Activated CD4-positive, alpha-beta T cell treated with anti-CD3 and anti-CD28 coated beads, Interleukin-2, amount 50 U/mL, for 16 hours (primary cell): ENCODE data around the gene KCNJ11.

Source experiments
- DNase-seq: peaks from one replicate; pipeline ENCODE4 v3.0.0-alpha.2; 2020

KCNJ11 gene

DNA sequence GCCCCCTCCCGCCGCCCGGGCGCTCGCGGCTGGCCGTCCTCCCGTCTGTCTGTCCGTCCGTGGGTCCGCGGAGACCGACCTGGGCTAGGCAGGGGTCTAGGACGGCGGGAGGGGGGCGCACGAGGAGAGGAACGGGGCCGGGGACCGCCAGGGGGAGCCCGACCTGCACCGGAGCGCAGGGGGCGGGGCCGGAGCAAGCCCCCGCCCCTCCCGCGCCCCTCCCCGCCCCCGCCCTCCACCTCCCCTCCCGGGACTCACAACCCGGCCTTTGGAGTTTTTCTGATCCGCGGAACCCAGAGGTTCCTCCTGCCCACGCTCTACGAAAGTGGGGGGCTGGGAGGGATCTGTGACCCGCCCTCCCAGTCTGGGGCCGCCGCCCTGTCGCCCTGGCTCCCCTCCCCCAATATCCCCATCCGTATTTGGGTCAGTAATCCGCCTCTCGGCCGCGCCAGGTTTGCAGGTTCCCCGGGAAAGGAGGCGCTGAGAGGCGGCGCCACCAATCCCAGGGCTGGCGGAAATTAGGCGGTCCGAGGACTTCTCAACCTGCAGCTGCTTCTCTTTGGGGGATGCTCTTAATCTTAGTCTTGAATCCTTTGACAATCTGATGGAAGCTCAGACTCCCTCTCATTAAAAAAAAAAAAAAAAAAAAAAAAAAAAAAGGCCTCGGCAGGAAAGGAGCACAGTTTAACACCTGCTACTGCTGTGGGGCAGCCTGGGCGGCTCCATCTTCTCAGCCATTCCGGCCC lies 925 bp upstream of the KCNJ11 start:
- peak; percentile 58 for DNase-seq

GRCh38 chr11:17387811-17388210 lies 648 bp downstream of the KCNJ11 start:
- no peak for DNase-seq

DNA sequence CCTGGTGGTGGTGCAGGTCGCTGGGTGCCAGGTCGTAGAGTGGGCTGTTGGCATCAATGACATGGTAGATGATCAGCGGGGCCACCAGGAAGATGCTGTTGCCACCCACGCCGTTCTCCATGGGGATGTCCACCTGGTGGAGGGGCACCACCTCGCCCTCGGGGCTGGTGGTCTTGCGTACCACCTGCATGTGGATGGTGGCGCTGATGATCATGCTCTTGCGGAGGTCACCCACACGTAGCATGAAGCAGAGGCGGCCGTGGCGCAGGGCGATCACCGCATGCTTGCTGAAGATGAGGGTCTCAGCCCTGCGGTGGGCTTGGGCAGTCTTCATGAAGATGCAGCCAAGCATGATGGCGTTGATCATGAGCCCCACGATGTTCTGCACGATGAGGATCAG lies 1.2 kb downstream of the KCNJ11 start:
- no peak for DNase-seq

DNA sequence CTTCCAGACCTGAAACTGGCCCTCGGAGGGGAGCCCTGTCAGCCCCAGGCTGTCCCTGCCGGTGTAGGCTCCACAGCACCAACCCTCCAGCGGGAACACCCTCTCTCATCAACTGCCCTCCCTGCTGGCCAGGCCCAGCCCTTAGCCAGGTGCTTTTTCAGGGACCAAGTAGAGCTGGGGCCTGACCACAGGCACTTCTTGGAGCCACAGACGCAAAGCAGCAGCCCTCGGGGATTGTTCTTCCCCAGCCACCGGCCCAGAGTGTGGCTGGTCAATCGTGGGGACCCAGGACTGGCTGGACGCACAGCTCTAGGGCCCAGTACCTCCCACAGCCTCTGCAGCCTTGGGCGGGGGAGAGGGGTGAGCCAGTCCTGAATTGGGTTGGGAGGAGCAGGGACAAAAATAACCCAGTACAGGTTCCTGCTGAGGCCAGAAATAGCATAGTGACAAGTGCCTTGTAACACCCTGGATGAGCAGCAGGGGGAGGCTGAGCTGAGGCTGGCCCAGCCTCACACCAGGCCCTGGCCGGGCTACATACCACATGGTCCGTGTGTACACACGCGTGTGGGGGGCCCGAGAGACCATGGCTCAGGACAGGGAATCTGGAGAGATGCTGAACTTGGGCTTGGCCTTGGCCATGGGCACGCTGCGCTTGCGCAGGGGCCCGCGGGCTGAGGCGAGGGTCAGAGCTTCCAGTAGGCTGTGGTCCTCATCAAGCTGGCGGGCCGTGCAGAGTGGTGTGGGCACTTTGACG lies 2.0 kb downstream of the KCNJ11 start:
- peak; percentile 52 for DNase-seq

GRCh38 chr11:17385926-17386325 lies 2.5 kb downstream of the KCNJ11 start:
- no peak for DNase-seq

DNA sequence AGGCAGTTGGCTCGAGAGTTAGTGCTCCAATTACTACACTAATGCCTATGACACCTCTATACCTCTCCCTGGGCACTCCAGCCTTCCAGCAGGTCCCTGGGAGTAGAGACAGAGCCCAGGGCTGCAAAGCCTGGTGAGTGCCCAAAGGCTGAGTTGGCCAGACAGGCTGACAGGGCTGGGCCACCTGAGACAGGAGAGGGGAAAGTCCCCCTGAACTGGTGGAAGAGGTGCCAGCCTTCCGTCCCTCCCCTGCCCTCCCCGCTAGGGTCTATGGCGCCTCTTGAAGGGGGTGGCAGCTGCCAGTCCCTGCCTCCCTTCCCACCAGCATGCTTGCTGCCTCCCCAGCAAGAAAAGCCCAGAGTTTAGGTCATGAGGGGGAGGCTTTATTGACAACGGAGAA lies 3.0 kb downstream of the KCNJ11 start:
- DNase-seq, result no peak

- DNase-seq, result peak; percentile 75
Observed at GRCh38 chr11:17384002-17384511, 4.4 kb downstream of the KCNJ11 start.

- no peak for DNase-seq
Observed at GRCh38 chr11:17383461-17383860, 5.0 kb downstream of the KCNJ11 start.

DNA sequence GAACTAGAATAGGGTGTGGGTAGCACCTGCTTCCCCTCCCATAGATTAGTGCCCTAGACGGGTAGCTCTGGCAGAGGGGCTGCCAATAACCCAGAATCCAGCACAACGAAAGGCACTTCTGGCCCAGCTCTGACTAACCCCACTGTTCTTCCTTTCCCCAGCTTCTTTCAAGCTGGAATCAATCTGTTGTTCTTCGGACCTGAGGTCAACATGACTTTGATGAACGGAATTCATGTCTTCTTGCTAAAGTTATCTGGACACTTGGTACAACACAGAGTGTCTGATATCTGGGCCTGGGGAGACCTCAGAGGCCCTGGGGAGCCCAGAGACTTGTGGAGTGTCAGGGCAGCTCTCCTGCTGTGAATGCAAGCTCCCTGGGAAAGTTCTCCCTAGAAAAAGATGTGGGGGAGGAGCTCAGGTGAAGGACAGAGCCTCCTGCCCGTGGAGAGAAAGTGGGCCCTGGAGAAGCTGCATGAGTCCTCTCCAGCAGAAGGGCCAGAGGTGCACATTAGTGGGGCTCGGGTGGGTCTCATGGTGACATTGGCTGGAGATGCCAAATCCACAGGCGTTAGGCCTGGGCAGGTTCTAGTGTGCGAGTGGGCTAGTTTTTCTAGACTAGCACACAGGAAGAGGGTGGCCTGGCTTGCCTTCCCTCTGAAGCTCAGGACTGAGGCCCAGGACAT lies 6.3 kb downstream of the KCNJ11 start:
- DNase-seq, result no peak

- no peak for DNase-seq
Observed at GRCh38 chr11:17381156-17381555, 7.3 kb downstream of the KCNJ11 start.

GRCh38 chr11:17379383-17380180 lies 8.9 kb downstream of the KCNJ11 start:
- DNase-seq, result no peak

GRCh38 chr11:17378655-17379054 lies 9.8 kb downstream of the KCNJ11 start:
- no peak for DNase-seq

GRCh38 chr11:17376493-17376892 lies 12.0 kb downstream of the KCNJ11 start:
- DNase-seq, result no peak

DNA sequence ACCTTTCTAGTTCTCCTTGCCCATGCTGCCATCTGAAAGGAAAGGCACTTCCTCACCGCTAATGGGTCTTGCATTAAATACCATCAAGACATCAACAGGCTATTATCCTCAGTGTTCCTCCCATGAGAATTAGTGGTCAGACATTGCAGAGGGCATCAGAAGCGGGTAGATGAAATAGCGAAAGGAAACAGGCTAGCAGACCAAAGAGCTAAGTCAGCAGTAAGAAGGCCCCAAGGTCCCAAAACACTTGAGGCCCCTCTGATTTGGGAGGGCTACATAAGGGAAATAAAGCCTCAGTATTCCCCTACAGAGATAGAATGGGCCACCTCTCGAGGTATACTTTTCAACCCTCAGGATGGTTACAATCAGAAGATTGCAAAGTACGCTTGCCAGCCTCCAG lies 12.9 kb downstream of the KCNJ11 start:
- no peak for DNase-seq

DNA sequence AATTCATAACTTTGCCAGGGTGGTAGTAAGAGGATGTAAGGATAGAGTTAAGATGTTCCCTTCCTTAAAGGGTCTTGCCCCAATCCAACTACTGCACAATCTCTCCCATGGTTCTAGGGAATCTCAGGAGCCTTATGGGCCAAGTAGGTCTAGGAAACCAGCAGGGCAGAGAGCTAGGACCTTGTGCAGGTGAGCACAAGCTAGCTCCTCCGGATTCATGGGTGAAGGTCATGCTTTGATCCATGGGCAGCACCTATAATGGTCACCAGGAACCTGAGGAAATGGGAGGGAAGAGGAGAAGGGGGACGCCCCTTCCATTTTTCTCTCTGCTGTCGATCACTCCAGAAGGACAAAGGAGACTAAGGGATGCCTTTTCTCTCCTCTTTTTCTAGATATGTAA lies 16.8 kb downstream of the KCNJ11 start:
- no peak for DNase-seq

- no peak for DNase-seq
Observed at GRCh38 chr11:17369684-17370243, 18.7 kb downstream of the KCNJ11 start.

GRCh38 chr11:17369094-17369493 lies 19.4 kb downstream of the KCNJ11 start:
- DNase-seq, result no peak

DNA sequence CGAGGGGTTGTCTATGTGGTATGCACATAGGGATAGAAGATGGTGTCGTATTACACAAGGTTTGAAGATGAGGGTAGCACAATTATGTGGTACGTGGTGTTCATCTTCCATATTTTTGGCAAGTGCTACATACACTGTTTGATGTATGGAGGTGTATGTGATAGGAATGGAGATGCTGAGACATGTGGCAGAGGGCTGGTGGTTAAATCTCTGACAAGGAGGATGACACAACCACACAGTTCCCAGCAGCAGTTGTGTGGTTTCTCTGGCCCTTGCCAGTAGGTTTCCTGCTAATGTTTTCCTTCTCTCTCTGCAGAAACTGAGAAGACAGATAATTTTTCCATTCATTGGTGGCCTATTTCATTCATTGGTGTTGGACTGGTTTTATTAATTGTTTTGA lies 19.9 kb downstream of the KCNJ11 start:
- no peak for DNase-seq

GRCh38 chr11:17366495-17366894 lies 22.0 kb downstream of the KCNJ11 start:
- no peak for DNase-seq

GRCh38 chr11:17354601-17354991 lies 33.9 kb downstream of the KCNJ11 start:
- peak; percentile 74 for DNase-seq

- no peak for DNase-seq
Observed at GRCh38 chr11:17353821-17354600, 34.4 kb downstream of the KCNJ11 start.
